Endothelial cell (in vitro differentiated cells): ENCODE measurements around the gene NOL4L. TPM values are rescaled to one million over a fixed set of nuclear protein-coding genes. Genes with fewer than 3 reads are reported as not detected.

ENCODE experiments used
- DNase-seq: peaks from one replicate; pipeline ENCODE4 v3.0.0; 2021; ENCODE audit warnings: low spot score
- H3K27ac Mint-ChIP-seq: one replicate; pipeline ENCODE4 v1.8.0; 2021; ENCODE audit warnings: mixed read lengths, inconsistent platforms; ENCODE audit not compliant: unreplicated experiment
- H3K27me3 Mint-ChIP-seq: one replicate; pipeline ENCODE4 v1.8.0; 2021; ENCODE audit warnings: mild to moderate bottlenecking, moderate library complexity, mixed read lengths, inconsistent platforms; ENCODE audit not compliant: unreplicated experiment
- H3K36me3 Mint-ChIP-seq: one replicate; pipeline ENCODE4 v1.8.0; 2021; ENCODE audit warnings: mild to moderate bottlenecking, low read depth, mixed read lengths, inconsistent platforms; ENCODE audit not compliant: unreplicated experiment
- H3K4me1 Mint-ChIP-seq: one replicate; pipeline ENCODE4 v1.8.0; 2021; ENCODE audit warnings: mild to moderate bottlenecking, mixed read lengths, inconsistent platforms; ENCODE audit not compliant: unreplicated experiment
- H3K4me3 Mint-ChIP-seq: one replicate; pipeline ENCODE4 v1.8.0; 2021; ENCODE audit warnings: mild to moderate bottlenecking, mixed read lengths, inconsistent platforms; ENCODE audit not compliant: unreplicated experiment
- H3K9me3 Mint-ChIP-seq: one replicate; pipeline ENCODE4 v1.8.0; 2021; ENCODE audit warnings: mixed read lengths, inconsistent platforms; ENCODE audit not compliant: unreplicated experiment
- CTCF ChIP-seq: fragments of 200-600 bp; sonication (generic); IDR thresholded peaks from one replicate; pipeline ENCODE4 v1.5.0; 2021; ENCODE audit warnings: antibody characterized with exemption; ENCODE audit not compliant: unreplicated experiment
- total RNA-seq: library from RNA; stranded (reverse); fragmentation: NEBNext Ultra II Directional; extraction: Animal tissue kit (Norgen Biotek cat#: 25700); gene quantifications from one replicate; pipeline ENCODE4 v1.2.1, GENCODE V29; 2021; ENCODE audit not compliant: unreplicated experiment

Gene NOL4L
- total RNA-seq, 1 donor from 2014 or later: 150 TPM

- DNase-seq: no peak
Measured at GRCh38 chr20:32542259-32542615, 42.9 kb downstream of the NOL4L start.

GRCh38 chr20:32541323-32542258 is 43.5 kb downstream of the NOL4L start:
- peaks cover 19% of the 10 kb centered on the region for H3K4me1 Mint-ChIP-seq
- no peak for DNase-seq
- H3K27me3 Mint-ChIP-seq: peaks cover 11% of the 10 kb centered on the region
- H3K9me3 Mint-ChIP-seq: no peaks in the 10 kb centered on the region
- no peak for TF ChIP-seq CTCF
- H3K36me3 Mint-ChIP-seq: no peaks in the 10 kb centered on the region
- H3K27ac Mint-ChIP-seq: no peak overlapping the region
- H3K4me3 Mint-ChIP-seq: no peak overlapping the region

More at GRCh38 chr20:32542259-32542615, 42.9 kb downstream of the NOL4L start:
- no peaks in the 10 kb centered on the region for H3K36me3 Mint-ChIP-seq
- H3K9me3 Mint-ChIP-seq: no peaks in the 10 kb centered on the region
- TF ChIP-seq CTCF: no peak
- H3K4me3 Mint-ChIP-seq: no peak overlapping the region
- peaks cover 16% of the 10 kb centered on the region for H3K4me1 Mint-ChIP-seq
- peaks cover 11% of the 10 kb centered on the region for H3K27me3 Mint-ChIP-seq
- H3K27ac Mint-ChIP-seq: no peak overlapping the region

GRCh38 chr20:32539817-32540675 is 45.1 kb downstream of the NOL4L start:
- Mint-ChIP-seq H3K4me1 (peaks cover 27% of the 10 kb centered on the region), H3K27me3 (peaks cover 9% of the 10 kb centered on the region), H3K9me3 (no peaks in the 10 kb centered on the region), H3K36me3 (no peaks in the 10 kb centered on the region), H3K4me3 (peak overlapping the region; percentile 54), H3K27ac (peak overlapping the region; percentile 28)
- no peak for DNase-seq
- TF ChIP-seq CTCF: no peak

- no peak for TF ChIP-seq CTCF
- Mint-ChIP-seq H3K9me3 (no peaks in the 10 kb centered on the region), H3K27me3 (peaks cover 9% of the 10 kb centered on the region), H3K4me3 (peak overlapping the region; percentile 8), H3K36me3 (no peaks in the 10 kb centered on the region), H3K4me1 (peaks cover 33% of the 10 kb centered on the region), H3K27ac (peak overlapping the region; percentile 28)
- DNase-seq: no peak
Measured at GRCh38 chr20:32539026-32539816, 45.9 kb downstream of the NOL4L start.
